ENCODE measurements around the gene GHR. TPM values are rescaled to one million over a fixed set of nuclear protein-coding genes. Genes with fewer than 3 reads are reported as not detected.

Gene GHR
- total and polyA plus RNA-seq, 10 of the 15 experiments (the other 5 are each of a cell fraction or from before 2014, with no cell fraction given) = 0.23 to 10.2 (median 0.48) TPM

GRCh38 chr5:42491699-42492098, 68.5 kb downstream of the GHR start:
- Histone ChIP-seq H3K9me3 (replicated peaks; ENCODE audit: control insufficient read depth, insufficient read depth, low read length) (no peaks in the 10 kb centered on the region), H4K20me1 (ENCODE audit: control insufficient read depth, insufficient read depth) (no peaks in the 10 kb centered on the region), H3K4me2 (ENCODE audit: control insufficient read depth, insufficient read depth) (no peak overlapping the region), H3K4me3 (no peak overlapping the region), H3K27ac (ENCODE audit: control insufficient read depth, insufficient read depth) (no peak overlapping the region), H3K9ac (ENCODE audit: control insufficient read depth, insufficient read depth, low read length) (no peak overlapping the region), H3K27me3 (replicated peaks in 1 of 2; ENCODE audit: control insufficient read depth in 2 of 2, insufficient read depth in 2 of 2, low read length in 1 of 2) (no peaks in the 10 kb centered on the region), H3K79me2 (ENCODE audit: control insufficient read depth, insufficient read depth, low read length) (no peaks in the 10 kb centered on the region), H3K4me1 (ENCODE audit: control insufficient read depth, insufficient read depth, low read length) (no peaks in the 10 kb centered on the region), H3K36me3 (ENCODE audit: control insufficient read depth in 2 of 2, insufficient read depth in 2 of 2, low read length in 1 of 2) (no peaks in the 10 kb centered on the region), H2AFZ (ENCODE audit: control insufficient read depth, low read depth, low read length) (no peak overlapping the region)
- in situ Hi-C loops (cut with MboI) = no loop called here
- no peak for TF ChIP-seq SKIL (IDR thresholded peaks at IDR 0.05; ENCODE audit: low read depth, poor library complexity, severe bottlenecking)
- no peak for TF ChIP-seq PAX8 (IDR thresholded peaks at IDR 0.05)
- ChIA-PET POLR2A (interaction anchor here (1.0 to 1.1 kb wide), 2 partner anchors 21 to 23 kb away, joined by 3 read pairs; no protein-coding TSS in a partner anchor), CTCF (interaction anchor here (0.8 to 1.3 kb wide), 2 partner anchors 10 to 16 kb away, joined by 3 read pairs; no protein-coding TSS in a partner anchor), RAD21 (ENCODE audit: unreplicated experiment) (interaction anchor here (0.9 kb wide), 1 partner anchor 21 kb away, joined by 3 read pairs; no protein-coding TSS in a partner anchor), SMC1A (ENCODE audit: uncharacterized antibody, unreplicated experiment) (interaction anchor here (1.0 to 2.8 kb wide), 3 partner anchors 8 to 25 kb away, joined by 5 to 9 read pairs (median 6); no protein-coding TSS in a partner anchor)
- ATAC-seq (no peak), DNase-seq (ENCODE audit: low read depth, low spot score) (no peak), FAIRE-seq (no peak)
- BruUV-seq (replicated peaks) = no TSS peak
- 13% methylated on average over 3 of the region's 3 CpGs for WGBS (ENCODE audit: insufficient coverage, insufficient replicate concordance, low lambda C conversion rate, missing lambda C conversion rate)
- intact Hi-C loops (cut with micrococcal nuclease; ENCODE audit: unreplicated experiment) = no loop called here

GRCh38 chr5:42492974-42493373, 69.7 kb downstream of the GHR start:
- H3K79me2 ChIP-seq (ENCODE audit: control insufficient read depth, insufficient read depth, low read length) = no peaks in the 10 kb centered on the region
- in situ Hi-C loops (cut with MboI) = no loop called here
- H3K9ac ChIP-seq (ENCODE audit: control insufficient read depth, insufficient read depth, low read length) = no peak overlapping the region
- no peak overlapping the region for H2AFZ ChIP-seq (ENCODE audit: control insufficient read depth, low read depth, low read length)
- CTCF ChIA-PET = no interaction called here
- POLR2A ChIA-PET = no interaction called here
- H3K27ac ChIP-seq (ENCODE audit: control insufficient read depth, insufficient read depth) = no peak overlapping the region
- no peaks in the 10 kb centered on the region for H3K4me1 ChIP-seq (ENCODE audit: control insufficient read depth, insufficient read depth, low read length)
- SMC1A ChIA-PET (ENCODE audit: uncharacterized antibody, unreplicated experiment) = interaction anchor here (1.5 kb wide), 1 partner anchor 26 kb away, joined by 6 read pairs; no protein-coding TSS in a partner anchor
- no TSS peak for BruUV-seq (replicated peaks)
- H3K36me3 ChIP-seq (ENCODE audit: control insufficient read depth in 2 of 2, insufficient read depth in 2 of 2, low read length in 1 of 2) = no peaks in the 10 kb centered on the region
- FAIRE-seq (no peak), DNase-seq (ENCODE audit: low read depth, low spot score) (no peak), ATAC-seq (no peak)
- no peak for TF ChIP-seq ZNF622 (IDR thresholded peaks at IDR 0.05)
- RAD21 ChIA-PET (ENCODE audit: unreplicated experiment) = no interaction called here
- no peak overlapping the region for H3K4me2 ChIP-seq (ENCODE audit: control insufficient read depth, insufficient read depth)
- no peak overlapping the region for H3K4me3 ChIP-seq
- H3K9me3 ChIP-seq (replicated peaks; ENCODE audit: control insufficient read depth, insufficient read depth, low read length) = no peaks in the 10 kb centered on the region
- intact Hi-C loops (cut with micrococcal nuclease; ENCODE audit: unreplicated experiment) = no loop called here
- no peaks in the 10 kb centered on the region for H3K27me3 ChIP-seq (replicated peaks in 1 of 2; ENCODE audit: control insufficient read depth in 2 of 2, insufficient read depth in 2 of 2, low read length in 1 of 2)
- no peaks in the 10 kb centered on the region for H4K20me1 ChIP-seq (ENCODE audit: control insufficient read depth, insufficient read depth)
- 10% methylated on average over 3 of the region's 3 CpGs for WGBS (ENCODE audit: insufficient coverage, insufficient replicate concordance, low lambda C conversion rate, missing lambda C conversion rate)

All from GM12878 (cell line).